A549 (cell line): Measurements from ENCODE around the gene SMARCD1. TPM values are rescaled to one million over a fixed set of nuclear protein-coding genes. Genes with fewer than 3 reads are reported as not detected.

Experiments used
- ATAC-seq, 2 experiments: fragments of 200-7000 bp in 1 of 2; fragments of >200 bp in 1 of 2; cut with Nextera tagmentation in 1 of 2; cut with Tn5 transposase in 1 of 2; 3 replicates each; pipeline versions ENCODE4 v1.8.0 to v1.9.1; 2018 to 2020; ENCODE audit warnings: mild to moderate bottlenecking in 1 of 2, moderate library complexity in 1 of 2
- CTCF ChIA-PET: fragments of 300-600 bp; sonication (Branson Sonifier 250); formaldehyde crosslinking; extraction: SDS; loops from one replicate; lab custom pipeline; 2021; ENCODE audit warnings: antibody characterized with exemption, inconsistent platforms; lab: Yijun Ruan, JAX
- POLR2A ChIA-PET: fragments of 350-600 bp; formaldehyde crosslinking; extraction: SDS; loops from one replicate; lab custom pipeline; 2021; ENCODE audit warnings: antibody characterized with exemption, inconsistent platforms; lab: Yijun Ruan, JAX
- DNase-seq, 2 experiments: peaks; one replicate each; pipeline versions ENCODE4 v3.0.0 to v3.0.0-alpha.2; 2011 to 2016; ENCODE audit warnings: low read depth in 1 of 2, low spot score in 1 of 2
- FAIRE-seq: peaks from 2 replicates; lab custom pipeline; 2011; peaks lifted over from hg19 to GRCh38; lab: Jason Lieb, UNC
- H3K27ac ChIP-seq, 2 experiments: fragments of >200 bp; sonication (Bioruptor Twin); formaldehyde crosslinking; 3 replicates each; pipeline ENCODE4 v1.5.1; 2016 to 2017
- H3K4me1 ChIP-seq: fragments of >200 bp; sonication (Bioruptor Twin); formaldehyde crosslinking; 3 replicates; pipeline ENCODE4 v1.6.1; 2016
- H3K4me2 ChIP-seq: fragments of >200 bp; sonication (Bioruptor Twin); formaldehyde crosslinking; 3 replicates; pipeline ENCODE4 v1.6.1; 2016
- H3K4me3 ChIP-seq: fragments of >200 bp; sonication (Bioruptor Twin); formaldehyde crosslinking; 3 replicates; pipeline ENCODE4 v1.5.1; 2016
- H3K9me3 ChIP-seq: fragments of >200 bp; sonication (Bioruptor Twin); formaldehyde crosslinking; 3 replicates; pipeline ENCODE4 v1.6.1; 2016
- CBX8 ChIP-seq: fragments of 200-600 bp; sonication (generic); IDR thresholded peaks from 2 replicates; pipeline ENCODE4 v1.6.1; 2016
- CTCF ChIP-seq: fragments of >200 bp; sonication (Bioruptor Twin); formaldehyde crosslinking; IDR thresholded peaks from 3 replicates; pipeline ENCODE4 v1.5.1; 2016
- E2F6 ChIP-seq: IDR thresholded peaks from 2 replicates; pipeline ENCODE4 v1.6.1; 2012; ENCODE audit warnings: low read depth, borderline replicate concordance
- ELK1 ChIP-seq: fragments of 150-350 bp; IDR thresholded peaks from 2 replicates; pipeline ENCODE4 v1.6.1; 2014; ENCODE audit warnings: low read depth, mild to moderate bottlenecking, low read length
- EP300 ChIP-seq, 2 experiments: fragments of >200 bp; sonication (Bioruptor Twin); formaldehyde crosslinking; IDR thresholded peaks; 2 replicates in 1 of 2; 3 replicates in 1 of 2; pipeline ENCODE4 v1.6.1; 2016 to 2017
- FOSB ChIP-seq: fragments of 250-450 bp; sonication (Bioruptor Pico); IDR thresholded peaks from 2 replicates; pipeline ENCODE4 v1.5.0; 2020; ENCODE audit warnings: mild to moderate bottlenecking, moderate library complexity
- FOSL2 ChIP-seq, 2 experiments: fragments of 450-650 bp in 1 of 2; fragments of >200 bp in 1 of 2; sonication (Bioruptor Twin) in 1 of 2; formaldehyde crosslinking; IDR thresholded peaks; 2 replicates each; pipeline versions ENCODE4 v1.5.0 to v1.6.1; 2016 to 2020; ENCODE audit warnings: mild to moderate bottlenecking in 1 of 2, moderate library complexity in 1 of 2
- FOXS1 ChIP-seq: fragments of 250-450 bp; sonication (Bioruptor Pico); IDR thresholded peaks from 2 replicates; pipeline ENCODE4 v1.5.0; 2020; ENCODE audit warnings: mild to moderate bottlenecking, moderate library complexity
- GATA3 ChIP-seq: IDR thresholded peaks from 2 replicates; pipeline ENCODE4 v1.6.1; 2012; ENCODE audit warnings: borderline replicate concordance
- HOXA7 ChIP-seq: fragments of 250-450 bp; sonication (Bioruptor Pico); IDR thresholded peaks from 2 replicates; pipeline ENCODE4 v1.5.0; 2020; ENCODE audit warnings: mild to moderate bottlenecking, moderate library complexity
- HOXB5 ChIP-seq: fragments of 250-450 bp; sonication (Bioruptor Pico); IDR thresholded peaks from 2 replicates; pipeline ENCODE4 v1.5.0; 2020; ENCODE audit warnings: mild to moderate bottlenecking, moderate library complexity
- JUNB ChIP-seq: fragments of >200 bp; sonication (Bioruptor Twin); formaldehyde crosslinking; IDR thresholded peaks from 2 replicates; pipeline ENCODE4 v1.6.1; 2016
- KDM1A ChIP-seq: fragments of 200-600 bp; sonication (generic); IDR thresholded peaks from 2 replicates; pipeline ENCODE4 v1.6.1; 2016; ENCODE audit warnings: low read depth, mild to moderate bottlenecking
- KDM5A ChIP-seq: fragments of 200-600 bp; sonication (generic); IDR thresholded peaks from 2 replicates; pipeline ENCODE4 v1.6.1; 2016; ENCODE audit warnings: antibody characterized with exemption, mild to moderate bottlenecking
- MAZ ChIP-seq: fragments of 150-350 bp; IDR thresholded peaks from 2 replicates; pipeline ENCODE4 v1.6.1; 2014; ENCODE audit warnings: antibody characterized with exemption, low read depth, low read length, borderline replicate concordance
- PBX3 ChIP-seq: IDR thresholded peaks from 2 replicates; pipeline ENCODE4 v1.6.1; 2012
- POLR2A ChIP-seq: IDR thresholded peaks from 2 replicates; pipeline ENCODE4 v1.6.1; 2012; ENCODE audit warnings: mild to moderate bottlenecking, low read length
- POLR2AphosphoS2 ChIP-seq: conservative IDR thresholded peaks from 2 replicates; pipeline ENCODE4 v1.6.1; 2012; ENCODE audit warnings: low read length, improper control_type of control experiment, inconsistent platforms
- RAD21 ChIP-seq, 2 experiments: fragments of >200 bp in 1 of 2; sonication (Bioruptor Twin) in 1 of 2; formaldehyde crosslinking in 1 of 2; IDR thresholded peaks in 1 of 2; conservative IDR thresholded peaks in 1 of 2; 2 replicates in 1 of 2; 3 replicates in 1 of 2; pipeline ENCODE4 v1.6.1; 2012 to 2018; ENCODE audit warnings: inconsistent platforms in 1 of 2
- REST ChIP-seq: fragments of 200-600 bp; sonication (generic); IDR thresholded peaks from 2 replicates; pipeline ENCODE4 v1.6.1; 2016; ENCODE audit warnings: antibody characterized with exemption, mild to moderate bottlenecking, moderate library complexity
- RFX5 ChIP-seq: fragments of 450-650 bp; IDR thresholded peaks from 2 replicates; pipeline ENCODE4 v1.7.1; 2014; ENCODE audit warnings: antibody characterized with exemption, mild to moderate bottlenecking, moderate library complexity
- RNF2 ChIP-seq: fragments of 200-600 bp; sonication (generic); IDR thresholded peaks from 2 replicates; pipeline ENCODE4 v1.6.1; 2016; ENCODE audit warnings: low read depth, mild to moderate bottlenecking, antibody characterized with exemption, moderate library complexity, borderline replicate concordance
- TFCP2L1 ChIP-seq: fragments of 250-450 bp; sonication (Bioruptor Pico); IDR thresholded peaks from 2 replicates; pipeline ENCODE4 v1.5.0; 2021; ENCODE audit warnings: mild to moderate bottlenecking
- TP53 ChIP-seq: fragments of 250-450 bp; sonication (Bioruptor Pico); IDR thresholded peaks from 2 replicates; pipeline ENCODE4 v1.5.0; 2021; ENCODE audit warnings: mild to moderate bottlenecking, moderate library complexity
- ZC3H11A ChIP-seq: fragments of 450-650 bp; IDR thresholded peaks from 2 replicates; pipeline ENCODE4 v1.6.1; 2014; ENCODE audit warnings: antibody characterized with exemption, mild to moderate bottlenecking
- ZFP36 ChIP-seq: fragments of 450-650 bp; IDR thresholded peaks from 2 replicates; pipeline ENCODE4 v1.6.1; 2014; ENCODE audit warnings: borderline replicate concordance; ENCODE audit not compliant: partially characterized antibody
- ZNF302 ChIP-seq: fragments of 250-450 bp; sonication (Bioruptor Pico); IDR thresholded peaks from 2 replicates; pipeline ENCODE4 v1.9.0; 2021; ENCODE audit warnings: inconsistent platforms, mild to moderate bottlenecking, moderate library complexity
- WGBS: methylation state at CpG from one replicate; pipeline ENCODE4 v1.1.6; 2017; ENCODE audit errors: missing lambda C conversion rate; 5-methylcytosine and 5-hydroxymethylcytosine counted together
- polyA plus RNA-seq, 4 experiments: library from polyadenylated mRNA; depleted of rRNA in 3 of 4; stranded (reverse); fragments of >200 nt; fragmentation: RNase III in 1 of 4; extraction: RNeasy Plus Mini Kit Qiagen cat#74134 plus additional on column Dnase treatment in 1 of 4; gene quantifications; 2 replicates in 3 of 4; 3 replicates in 1 of 4; pipeline ENCODE4 v1.2.3, GENCODE V29; 2011 to 2017

The SMARCD1 gene
- polyA plus RNA-seq, 2 of the 4 experiments (the other 2 are of a cell fraction) = 62.5 to 80.7 TPM

GRCh38 chr12:50072198-50072907 lies 12.8 kb upstream of the SMARCD1 start:
- DNase-seq (no peak), FAIRE-seq (no peak), ATAC-seq (no peak)
- peaks cover 16% of the 10 kb centered on the region for H3K4me1 ChIP-seq
- TF ChIP-seq HOXA7 (CRISPR knock-in tag) (no peak), POLR2AphosphoS2 (no peak), CTCF (no peak), GATA3 (no peak), RNF2 (no peak), KDM5A (no peak), CBX8 (no peak), EP300 (IDR thresholded peaks at IDR 0.05) (no peak), RFX5 (no peak), FOSB (no peak), FOXS1 (no peak), TP53 (CRISPR knock-in tag) (no peak), FOSL2 (IDR thresholded peaks at IDR 0.05) (no peak), FOSL2 (CRISPR knock-in tag; IDR thresholded peaks at IDR 0.05) (no peak), KDM1A (no peak), JUNB (no peak), POLR2A (no peak), TFCP2L1 (CRISPR knock-in tag) (no peak)
- H3K27ac ChIP-seq = no peak overlapping the region
- no peak overlapping the region for H3K4me3 ChIP-seq
- no peak overlapping the region for H3K4me2 ChIP-seq
- POLR2A ChIA-PET = no interaction called here
- no peaks in the 10 kb centered on the region for H3K9me3 ChIP-seq
- CTCF ChIA-PET = interaction anchor here (2.4 to 33.6 kb wide), 8 partner anchors 8 to 205 kb away, joined by 16 to 708 read pairs (median 56); partner anchors contain the start of genes AQP5, AQP6 and SMARCD1
- WGBS = 61% methylated on average over 10 of the region's 10 CpGs

- ATAC-seq (no peak), FAIRE-seq (no peak)
- no peak overlapping the region for H3K4me2 ChIP-seq
- POLR2A ChIA-PET = no interaction called here
- TF ChIP-seq CTCF = no peak
- no peak for TF ChIP-seq FOSB
- TF ChIP-seq ZC3H11A = no peak
- TF ChIP-seq HOXB5 (CRISPR knock-in tag) = no peak
- TF ChIP-seq ELK1 = no peak
- TF ChIP-seq GATA3 = no peak
- TF ChIP-seq ZNF302 (CRISPR knock-in tag) = no peak
- no peak for TF ChIP-seq MAZ
- TF ChIP-seq RAD21 (conservative IDR thresholded peaks at IDR 0.05 in 1 of 2, IDR thresholded peaks at IDR 0.05 in 1 of 2) = no peak
- TF ChIP-seq HOXA7 (CRISPR knock-in tag) = no peak
- no peak for TF ChIP-seq REST
- TF ChIP-seq E2F6 = no peak
- TF ChIP-seq ZFP36 = no peak
- TF ChIP-seq PBX3 = no peak
- TF ChIP-seq, all 56 proteins: peak for 0
- WGBS = 79% methylated on average over 7 of the region's 7 CpGs
- CTCF ChIA-PET = interaction anchor here (0.6 to 33.6 kb wide), 12 partner anchors 9 to 242 kb away, joined by 3 to 708 read pairs (median 14); partner anchors contain the start of genes AQP5, AQP6, CERS5 and SMARCD1
- DNase-seq = no peak
- no peak overlapping the region for H3K27ac ChIP-seq
- H3K4me3 ChIP-seq = no peak overlapping the region
- H3K4me1 ChIP-seq = peaks cover 16% of the 10 kb centered on the region
- H3K9me3 ChIP-seq = no peaks in the 10 kb centered on the region
Observed at GRCh38 chr12:50073206-50073605, 11.9 kb upstream of the SMARCD1 start.
